ENCODE results near the gene PLCH1.

The PLCH1 gene

GRCh38 chr3:155595371-155595770 lies 149.5 kb downstream of the PLCH1 start:
- TF ChIP-seq EZH2phosphoT487 (IDR thresholded peaks at IDR 0.05; ENCODE audit: borderline replicate concordance, low read length) = no peak
- TF ChIP-seq, protein P1, sequence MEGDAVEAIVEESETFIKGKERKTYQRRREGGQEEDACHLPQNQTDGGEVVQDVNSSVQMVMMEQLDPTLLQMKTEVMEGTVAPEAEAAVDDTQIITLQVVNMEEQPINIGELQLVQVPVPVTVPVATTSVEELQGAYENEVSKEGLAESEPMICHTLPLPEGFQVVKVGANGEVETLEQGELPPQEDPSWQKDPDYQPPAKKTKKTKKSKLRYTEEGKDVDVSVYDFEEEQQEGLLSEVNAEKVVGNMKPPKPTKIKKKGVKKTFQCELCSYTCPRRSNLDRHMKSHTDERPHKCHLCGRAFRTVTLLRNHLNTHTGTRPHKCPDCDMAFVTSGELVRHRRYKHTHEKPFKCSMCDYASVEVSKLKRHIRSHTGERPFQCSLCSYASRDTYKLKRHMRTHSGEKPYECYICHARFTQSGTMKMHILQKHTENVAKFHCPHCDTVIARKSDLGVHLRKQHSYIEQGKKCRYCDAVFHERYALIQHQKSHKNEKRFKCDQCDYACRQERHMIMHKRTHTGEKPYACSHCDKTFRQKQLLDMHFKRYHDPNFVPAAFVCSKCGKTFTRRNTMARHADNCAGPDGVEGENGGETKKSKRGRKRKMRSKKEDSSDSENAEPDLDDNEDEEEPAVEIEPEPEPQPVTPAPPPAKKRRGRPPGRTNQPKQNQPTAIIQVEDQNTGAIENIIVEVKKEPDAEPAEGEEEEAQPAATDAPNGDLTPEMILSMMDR (IDR thresholded peaks at IDR 0.05; ENCODE audit: low read depth, low read length, poor library complexity, severe bottlenecking) = no peak
- H4K20me1 ChIP-seq (ENCODE audit: control insufficient read depth, insufficient read depth, low read depth, low read length) = no peaks in the 10 kb centered on the region

GRCh38 chr3:155594526-155595187 lies 150.2 kb downstream of the PLCH1 start:
- no peak for TF ChIP-seq EZH2phosphoT487 (IDR thresholded peaks at IDR 0.05; ENCODE audit: borderline replicate concordance, low read length)
- TF ChIP-seq, protein P1 (IDR thresholded peaks at IDR 0.05; ENCODE audit: low read depth, low read length, poor library complexity, severe bottlenecking) = no peak
- Histone ChIP-seq H3F3A (ENCODE audit: control insufficient read depth, insufficient read depth) (no peaks in the 10 kb centered on the region), H3K4me2 (ENCODE audit: low read length) (no peak overlapping the region)

More at GRCh38 chr3:155595371-155595770, 149.5 kb downstream of the PLCH1 start:
- H3K36me3 ChIP-seq (ENCODE audit: control insufficient read depth, low read length) = no peaks in the 10 kb centered on the region
- H3K4me1 ChIP-seq (ENCODE audit: control insufficient read depth, low read length) = no peaks in the 10 kb centered on the region
- H3K4me3 ChIP-seq (ENCODE audit: low read length) = no peak overlapping the region
- no peak overlapping the region for H3K27ac ChIP-seq (ENCODE audit: low read depth, low read length)
- 0 out of 2 replicates have a peak, but pooled peaks cover 2% of the 10 kb centered on the region for H3K27me3 ChIP-seq (ENCODE audit: control insufficient read depth, low read length)
- H3K9me3 ChIP-seq (ENCODE audit: control insufficient read depth, insufficient read depth, low read length) = no peaks in the 10 kb centered on the region
- no peaks in the 10 kb centered on the region for H3F3A ChIP-seq (ENCODE audit: control insufficient read depth, insufficient read depth)
- no peak overlapping the region for H3K4me2 ChIP-seq (ENCODE audit: low read length)
- no peaks in the 10 kb centered on the region for H3K79me2 ChIP-seq (ENCODE audit: control insufficient read depth, low read length)
- no peaks in the 10 kb centered on the region for H3K9me2 ChIP-seq (replicated peaks; ENCODE audit: control insufficient read depth, low read length)

DNA sequence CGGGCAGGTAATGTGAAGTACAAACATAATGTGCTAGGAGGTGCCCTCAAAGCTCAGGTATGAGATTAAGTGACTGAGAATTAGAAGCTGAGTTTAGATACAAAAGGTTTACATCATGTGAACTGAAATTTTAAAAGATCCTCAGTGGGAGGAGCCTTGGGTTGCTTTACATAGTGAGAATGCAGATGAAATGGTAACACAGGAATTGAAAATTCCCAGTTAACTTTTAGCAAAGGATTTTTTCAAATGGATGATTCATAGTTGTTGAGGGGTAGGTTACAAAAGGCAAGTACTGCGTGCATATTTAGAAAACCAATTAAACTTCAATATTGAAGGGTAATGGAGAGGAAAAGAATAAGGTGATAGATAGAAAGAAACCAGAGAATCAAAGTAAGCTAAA lies 157.3 kb downstream of the PLCH1 start:
- Histone ChIP-seq H3K4me3 (ENCODE audit: low read length) (no peak overlapping the region), H3K9me3 (ENCODE audit: control insufficient read depth, insufficient read depth, low read length) (no peaks in the 10 kb centered on the region), H3K36me3 (ENCODE audit: control insufficient read depth, low read length) (no peaks in the 10 kb centered on the region), H3K4me1 (ENCODE audit: control insufficient read depth, low read length) (no peaks in the 10 kb centered on the region), H3F3A (ENCODE audit: control insufficient read depth, insufficient read depth) (no peaks in the 10 kb centered on the region), H3K4me2 (ENCODE audit: low read length) (no peak overlapping the region), H3K27me3 (ENCODE audit: control insufficient read depth, low read length) (peaks cover 8% of the 10 kb centered on the region; the same call in 1 of the 2 replicates), H3K9me2 (replicated peaks; ENCODE audit: control insufficient read depth, low read length) (no peaks in the 10 kb centered on the region), H3K79me2 (ENCODE audit: control insufficient read depth, low read length) (no peaks in the 10 kb centered on the region), H3K27ac (ENCODE audit: low read depth, low read length) (no peak overlapping the region), H4K20me1 (ENCODE audit: control insufficient read depth, insufficient read depth, low read depth, low read length) (no peaks in the 10 kb centered on the region)
- TF ChIP-seq, protein P1 (IDR thresholded peaks at IDR 0.05; ENCODE audit: low read depth, low read length, poor library complexity, severe bottlenecking) = no peak
- no peak for TF ChIP-seq EZH2phosphoT487 (IDR thresholded peaks at IDR 0.05; ENCODE audit: borderline replicate concordance, low read length)

More at GRCh38 chr3:155594526-155595187, 150.2 kb downstream of the PLCH1 start:
- Histone ChIP-seq H3K4me3 (ENCODE audit: low read length) (no peak overlapping the region), H4K20me1 (ENCODE audit: control insufficient read depth, insufficient read depth, low read depth, low read length) (no peaks in the 10 kb centered on the region), H3K9me2 (replicated peaks; ENCODE audit: control insufficient read depth, low read length) (no peaks in the 10 kb centered on the region), H3K27ac (ENCODE audit: low read depth, low read length) (no peak overlapping the region), H3K4me1 (ENCODE audit: control insufficient read depth, low read length) (no peaks in the 10 kb centered on the region), H3K27me3 (ENCODE audit: control insufficient read depth, low read length) (no peaks in the 10 kb centered on the region), H3K36me3 (ENCODE audit: control insufficient read depth, low read length) (no peaks in the 10 kb centered on the region), H3K9me3 (ENCODE audit: control insufficient read depth, insufficient read depth, low read length) (no peaks in the 10 kb centered on the region), H3K79me2 (ENCODE audit: control insufficient read depth, low read length) (no peaks in the 10 kb centered on the region)
